Colon (tissue), 2 donors: ENCODE data around the gene CLPSL1.

Experiments
- FAIRE-seq: peaks from 2 replicates; lab custom pipeline; 2012; peaks lifted over from hg19 to GRCh38; lab: Jason Lieb, UNC
- donor health status: control.
- donor health status: control.

The CLPSL1 gene

GRCh38 chr6:35797837-35798526 is 17.2 kb downstream of the CLPSL1 start:
- FAIRE-seq: no peak

- FAIRE-seq: no peak
These were observed 17.9 kb downstream of the CLPSL1 start for GRCh38 chr6:35798706-35799105.

- FAIRE-seq: no peak
These were observed 20.3 kb downstream of the CLPSL1 start for GRCh38 chr6:35801148-35801547.

GRCh38 chr6:35804996-35805736 is 24.3 kb downstream of the CLPSL1 start, which contains the start of gene LHFPL5:
TSS of gene LHFPL5 (plus strand) at chr6:35805352. CDS start at chr6:35805671, 319 bp downstream.
- no peak for FAIRE-seq

GRCh38 chr6:35808688-35809087 is 27.9 kb downstream of the CLPSL1 start:
- no peak for FAIRE-seq

- no peak for FAIRE-seq
These were observed 29.0 kb downstream of the CLPSL1 start for GRCh38 chr6:35809809-35810208.

GRCh38 chr6:35810971-35811698 is 30.3 kb downstream of the CLPSL1 start:
- no peak for FAIRE-seq

GRCh38 chr6:35811699-35811995 is 30.8 kb downstream of the CLPSL1 start:
- FAIRE-seq: no peak

GRCh38 chr6:35817515-35817914 is 36.7 kb downstream of the CLPSL1 start:
- FAIRE-seq: no peak

GRCh38 chr6:35823601-35824000 is 42.8 kb downstream of the CLPSL1 start:
- no peak for FAIRE-seq

- FAIRE-seq: no peak
These were observed 43.9 kb downstream of the CLPSL1 start for GRCh38 chr6:35824552-35825192.

- no peak for FAIRE-seq
These were observed 48.5 kb downstream of the CLPSL1 start for GRCh38 chr6:35829306-35829705.

GRCh38 chr6:35831257-35832007 is 50.6 kb downstream of the CLPSL1 start:
- FAIRE-seq: no peak

GRCh38 chr6:35833536-35833935 is 52.7 kb downstream of the CLPSL1 start:
- no peak for FAIRE-seq
